ENCODE data around the gene FRMD8. TPM values are rescaled to one million over a fixed set of nuclear protein-coding genes. Genes with fewer than 3 reads are reported as not detected.
"Not testable (repeated sequence)": the region's sequence is repeated elsewhere in the genome, so short reads cannot be mapped to it uniquely, and the experiment has no call there.

Gene FRMD8
- total RNA-seq, 1 experiment from 2014 or later, result 58.7 TPM

DNA sequence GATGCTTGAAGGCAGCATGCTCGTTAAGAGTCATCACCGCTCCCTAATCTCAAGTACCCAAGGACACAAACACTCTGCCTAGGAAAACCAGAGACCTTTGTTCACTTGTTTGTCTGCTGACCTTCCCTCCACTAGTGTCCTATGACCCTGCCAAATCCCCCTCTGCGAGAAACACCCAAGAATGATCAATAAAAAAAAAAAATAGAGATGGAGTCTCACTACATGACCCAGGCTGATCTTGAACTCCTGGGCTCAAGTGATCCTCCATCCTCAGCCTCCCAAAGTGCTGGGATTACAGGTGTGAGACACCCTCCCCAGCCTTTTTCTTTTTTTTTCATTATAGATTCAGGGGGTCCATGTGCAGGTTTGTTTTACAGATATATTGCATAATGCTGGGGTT lies 65.8 kb downstream of the FRMD8 start:
- not testable (repeated sequence) for DNase-seq (ENCODE audit: low read depth)

GRCh38 chr11:65452806-65453490 lies 66.5 kb downstream of the FRMD8 start:
- DNase-seq (ENCODE audit: low read depth), result peak; percentile 78

DNA sequence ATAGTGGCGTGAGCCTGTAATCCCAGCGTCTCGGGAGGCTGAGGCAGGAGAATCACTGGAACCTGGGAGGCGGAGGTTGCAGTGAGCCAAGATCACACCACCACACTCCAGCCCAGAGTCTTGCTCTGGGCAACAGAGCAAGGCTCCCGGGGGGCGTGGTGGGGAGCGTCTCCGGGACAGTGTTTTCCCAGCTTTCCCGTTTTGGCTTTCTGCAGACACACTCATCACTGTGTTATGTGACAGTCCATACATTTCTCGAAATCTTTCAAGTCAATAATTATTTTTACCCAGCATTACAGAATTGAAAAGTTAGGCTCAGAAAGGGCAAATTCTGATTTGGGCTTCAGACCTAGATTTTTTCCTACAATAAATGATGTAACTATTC lies 67.9 kb downstream of the FRMD8 start:
- DNase-seq (ENCODE audit: low read depth), result peak; percentile 17

- peak; percentile 58 for DNase-seq (ENCODE audit: low read depth)
Measured at GRCh38 chr11:65454696-65455456, 68.4 kb downstream of the FRMD8 start.

- DNase-seq (ENCODE audit: low read depth), result no peak
Measured at GRCh38 chr11:65456418-65456817, 70.0 kb downstream of the FRMD8 start.

- no peak for DNase-seq (ENCODE audit: low read depth)
Measured at GRCh38 chr11:65459552-65459951, 73.1 kb downstream of the FRMD8 start.

Other genes with a start within 250 kb of the FRMD8 start
- gene SPDYC, start 216.4 kb upstream of the FRMD8 start, total RNA-seq (2014; rRNA removed), result not detected in 2 replicates
- 125 and 141 TPM in 2 replicates for gene CAPN1, start 204.7 kb upstream of the FRMD8 start, total RNA-seq (2014; rRNA removed)
- 30.0 and 33.4 TPM in 2 replicates for gene POLA2, start 124.7 kb upstream of the FRMD8 start, total RNA-seq (2014; rRNA removed)
- 10.2 and 20.5 TPM in 2 replicates for gene CDC42EP2, start 71.8 kb upstream of the FRMD8 start, total RNA-seq (2014; rRNA removed)
- gene DPF2, start 52.8 kb upstream of the FRMD8 start, total RNA-seq (2014; rRNA removed), result 32.1 and 41.6 TPM in 2 replicates
- 0.26 and 0.29 TPM in 2 replicates for gene TIGD3, start 31.9 kb upstream of the FRMD8 start, total RNA-seq (2014; rRNA removed)
- gene SLC25A45, start 4.0 kb upstream of the FRMD8 start, total RNA-seq (2014; rRNA removed), result 1.4 and 2.3 TPM in 2 replicates
- gene NEAT1, start 36.2 kb downstream of the FRMD8 start, total RNA-seq (2014; rRNA removed), result 29.4 and 37.8 TPM in 2 replicates
- 1,575 and 2,461 TPM in 2 replicates for gene MALAT1, start 112.4 kb downstream of the FRMD8 start, total RNA-seq (2014; rRNA removed)
- 104 and 113 TPM in 2 replicates for gene SCYL1, start 138.4 kb downstream of the FRMD8 start, total RNA-seq (2014; rRNA removed)
- gene LTBP3, start 171.7 kb downstream of the FRMD8 start, total RNA-seq (2014; rRNA removed), result 17.1 and 27.3 TPM in 2 replicates
- 50.4 and 57.8 TPM in 2 replicates for gene ZNRD2, start 183.8 kb downstream of the FRMD8 start, total RNA-seq (2014; rRNA removed)
- 49.6 and 67.9 TPM in 2 replicates for gene FAM89B, start 185.9 kb downstream of the FRMD8 start, total RNA-seq (2014; rRNA removed)
- gene EHBP1L1, start 189.4 kb downstream of the FRMD8 start, total RNA-seq (2014; rRNA removed), result 44.0 and 49.1 TPM in 2 replicates
- gene KCNK7, start 209.2 kb downstream of the FRMD8 start, total RNA-seq (2014; rRNA removed), result 0.11 TPM in 1 of 2 replicates, not detected in the other
- 33.6 and 35.3 TPM in 2 replicates for gene MAP3K11, start 227.6 kb downstream of the FRMD8 start, total RNA-seq (2014; rRNA removed)
- gene PCNX3, start 229.1 kb downstream of the FRMD8 start, total RNA-seq (2014; rRNA removed), result 31.4 and 31.7 TPM in 2 replicates